HCT116 (cell line): Measurements from ENCODE around the gene ANAPC1. TPM values are rescaled to one million over a fixed set of nuclear protein-coding genes. Genes with fewer than 3 reads are reported as not detected.

Experiments
- ATAC-seq: fragments of 200-7000 bp; cut with Tn5 transposase; 2 replicates; pipeline ENCODE4 v1.9.1; 2020; ENCODE audit warnings: mild to moderate bottlenecking, moderate library complexity
- BruUV-seq: library from RNA; stranded (reverse); fragments of 400-500 nt; replicated peaks from 2 replicates; lab custom pipeline; 2021; lab: Mats Ljungman, UMichigan
- CTCF ChIA-PET: fragments of 300-600 bp; sonication (Branson Sonifier 250); formaldehyde crosslinking; loops from one replicate; lab custom pipeline; 2021; ENCODE audit warnings: antibody characterized with exemption; lab: Charles Lee
- POLR2A ChIA-PET: fragments of 300-600, 350-600 bp; sonication (Branson Sonifier 250); formaldehyde crosslinking; loops from one replicate; lab custom pipeline; 2021; ENCODE audit warnings: antibody characterized with exemption; lab: Charles Lee
- RAD21 ChIA-PET, 2 experiments: fragments of 300-600 bp; sonication (Branson Sonifier 250); formaldehyde crosslinking; loops; one replicate each; lab custom pipeline; 2023; ENCODE audit warnings: low total read pairs in 2 of 2; ENCODE audit not compliant: uncharacterized antibody in 2 of 2, unreplicated experiment in 2 of 2, low non-redundant PET in 1 of 2; lab: Charles Lee
- DNase-seq: peaks from one replicate; pipeline ENCODE4 v3.0.0-alpha.2; 2010; ENCODE audit warnings: low read depth, low spot score
- H2AFZ ChIP-seq: fragments of 200-600 bp; shearing (Covaris generic), sonication (generic); 2 replicates; pipeline ENCODE4 v1.6.1; 2017; ENCODE audit warnings: low read depth, mixed run types, mixed read lengths, antibody characterized with exemption, low read length; ENCODE audit not compliant: poor library complexity, severe bottlenecking
- H3K27ac ChIP-seq: 2 replicates; pipeline ENCODE4 v1.5.1; 2012; ENCODE audit warnings: low read depth, low read length
- H3K27me3 ChIP-seq: fragments of 200-600 bp; sonication (generic); 2 replicates; pipeline ENCODE4 v1.6.1; 2016; ENCODE audit warnings: mixed run types, low read length, mixed read lengths; ENCODE audit not compliant: insufficient read depth
- H3K36me3 ChIP-seq, 2 experiments: fragments of 200-500 bp in 1 of 2; fragments of 200-600 bp in 1 of 2; sonication (Bioruptor generic) in 1 of 2; sonication (generic) in 1 of 2; 2 replicates each; pipeline versions ENCODE4 v1.5.1 to v1.6.1; 2014 to 2016; ENCODE audit warnings: low read length in 2 of 2, inconsistent platforms in 1 of 2, mixed read lengths in 1 of 2, mixed run types in 1 of 2; ENCODE audit not compliant: insufficient read depth in 2 of 2, control insufficient read depth in 1 of 2
- H3K4me1 ChIP-seq, 2 experiments: fragments of 200-600 bp in 1 of 2; sonication (generic) in 1 of 2; 2 replicates each; pipeline versions ENCODE4 v1.5.1 to v1.6.1; 2012 to 2017; ENCODE audit warnings: low read length in 2 of 2, inconsistent platforms in 1 of 2, mild to moderate bottlenecking in 1 of 2, mixed read lengths in 1 of 2, mixed run types in 1 of 2, moderate library complexity in 1 of 2; ENCODE audit not compliant: insufficient read depth in 2 of 2, control insufficient read depth in 1 of 2
- H3K4me2 ChIP-seq: fragments of 200-600 bp; sonication (generic); 2 replicates; pipeline ENCODE4 v1.6.1; 2017; ENCODE audit warnings: mixed run types, low read length, mixed read lengths
- H3K4me3 ChIP-seq, 2 experiments: fragments of 200-600 bp in 1 of 2; sonication (generic) in 1 of 2; replicated peaks in 1 of 2; 2 replicates each; pipeline ENCODE4 v1.5.1; 2011 to 2016; ENCODE audit warnings: low read length in 2 of 2, control low read depth in 1 of 2, low read depth in 1 of 2, mild to moderate bottlenecking in 1 of 2, mixed read lengths in 1 of 2, mixed run types in 1 of 2
- H3K79me2 ChIP-seq: fragments of 200-600 bp; sonication (generic); 2 replicates; pipeline ENCODE4 v1.6.1; 2017; ENCODE audit warnings: mild to moderate bottlenecking, mixed run types, low read length, moderate library complexity, mixed read lengths; ENCODE audit not compliant: insufficient read depth
- H3K9ac ChIP-seq: fragments of 200-600 bp; sonication (generic); 2 replicates; pipeline ENCODE4 v1.6.1; 2016; ENCODE audit warnings: low read length, mixed read lengths
- H3K9me2 ChIP-seq: fragments of 200-600 bp; sonication (generic), shearing (Covaris generic); 2 replicates; pipeline ENCODE4 v1.6.1; 2017; ENCODE audit warnings: mixed run types, mild to moderate bottlenecking, moderate library complexity; ENCODE audit not compliant: insufficient read depth
- H3K9me3 ChIP-seq, 2 experiments: fragments of 200-500 bp in 1 of 2; fragments of 200-600 bp in 1 of 2; sonication (Bioruptor generic) in 1 of 2; sonication (generic) in 1 of 2; 2 replicates each; pipeline ENCODE4 v1.6.1; 2014 to 2017; ENCODE audit warnings: low read length in 2 of 2, mixed read lengths in 2 of 2, inconsistent platforms in 1 of 2, low read depth in 1 of 2, mild to moderate bottlenecking in 1 of 2, mixed run types in 1 of 2, moderate library complexity in 1 of 2; ENCODE audit not compliant: control insufficient read depth in 1 of 2, insufficient read depth in 1 of 2
- H4K20me1 ChIP-seq: fragments of 200-600 bp; sonication (generic), shearing (Covaris generic); 2 replicates; pipeline ENCODE4 v1.6.1; 2017; ENCODE audit warnings: mixed run types, mild to moderate bottlenecking, moderate library complexity; ENCODE audit not compliant: insufficient read depth
- CBX3 ChIP-seq: IDR thresholded peaks from 2 replicates; pipeline ENCODE4 v1.6.1; 2012; ENCODE audit warnings: low read depth
- CEBPB ChIP-seq: IDR thresholded peaks from 2 replicates; pipeline ENCODE4 v1.6.1; 2012; ENCODE audit warnings: low read depth
- CTCF ChIP-seq, 3 experiments: fragments of 200-600 bp in 1 of 3; sonication (generic) in 1 of 3; IDR thresholded peaks in 2 of 3; conservative IDR thresholded peaks in 1 of 3; 2 replicates each; pipeline ENCODE4 v1.5.1; 2012 to 2017; ENCODE audit warnings: low read depth in 2 of 3, low read length in 2 of 3, antibody characterized with exemption in 1 of 3, borderline replicate concordance in 1 of 3, control low read depth in 1 of 3, mild to moderate bottlenecking in 1 of 3, mixed read lengths in 1 of 3, mixed run types in 1 of 3, moderate library complexity in 1 of 3; ENCODE audit not compliant: insufficient read depth in 1 of 3
- EGR1 ChIP-seq: IDR thresholded peaks from 2 replicates; pipeline ENCODE4 v1.6.1; 2012; ENCODE audit warnings: low read depth
- ELF1 ChIP-seq: IDR thresholded peaks from 2 replicates; pipeline ENCODE4 v1.6.1; 2012; ENCODE audit warnings: low read depth, borderline replicate concordance
- EZH2 ChIP-seq: fragments of 200-600 bp; sonication (generic); IDR thresholded peaks from 2 replicates; pipeline ENCODE4 v1.6.1; 2017; ENCODE audit warnings: antibody characterized with exemption, mixed run types
- EZH2phosphoT487 ChIP-seq: fragments of 200-600 bp; IDR thresholded peaks from 2 replicates; pipeline ENCODE4 v1.6.1; 2018; ENCODE audit warnings: antibody characterized with exemption, borderline replicate concordance
- FOSL1 ChIP-seq: IDR thresholded peaks from 2 replicates; pipeline ENCODE4 v1.6.1; 2012; ENCODE audit warnings: low read depth
- MAX ChIP-seq: IDR thresholded peaks from 2 replicates; pipeline ENCODE4 v1.6.1; 2012
- POLR2A ChIP-seq: IDR thresholded peaks from 2 replicates; pipeline ENCODE4 v1.7.0; 2011; ENCODE audit warnings: borderline replicate concordance; ENCODE audit not compliant: insufficient read depth, insufficient read length; ENCODE audit errors: extremely low read depth
- POLR2AphosphoS5 ChIP-seq: IDR thresholded peaks from 2 replicates; pipeline ENCODE4 v1.6.1; 2011; ENCODE audit warnings: mild to moderate bottlenecking, low read depth, low read length, moderate library complexity
- RAD21 ChIP-seq: IDR thresholded peaks from 2 replicates; pipeline ENCODE4 v1.6.1; 2012; ENCODE audit warnings: low read depth, mild to moderate bottlenecking
- REST ChIP-seq: IDR thresholded peaks from 2 replicates; pipeline ENCODE4 v1.6.1; 2012; ENCODE audit warnings: low read depth
- SP1 ChIP-seq: IDR thresholded peaks from 2 replicates; pipeline ENCODE4 v1.6.1; 2012; ENCODE audit warnings: low read depth
- SRF ChIP-seq: IDR thresholded peaks from 2 replicates; pipeline ENCODE4 v1.6.1; 2012; ENCODE audit warnings: low read depth
- TCF7L2 ChIP-seq: IDR thresholded peaks from 2 replicates; pipeline ENCODE4 v1.7.0; 2011; ENCODE audit warnings: borderline replicate concordance, inconsistent platforms; ENCODE audit not compliant: insufficient read depth, insufficient read length; ENCODE audit errors: extremely low read depth
- YY1 ChIP-seq: IDR thresholded peaks from 2 replicates; pipeline ENCODE4 v1.6.1; 2011; ENCODE audit warnings: low read length, low read depth, moderate library complexity, mild to moderate bottlenecking; ENCODE audit not compliant: insufficient replicate concordance; ENCODE audit errors: extremely low read depth
- ZFX ChIP-seq: fragments of 450-650 bp; IDR thresholded peaks from 2 replicates; pipeline ENCODE4 v1.6.1; 2017
- ZNF274 ChIP-seq: fragments of 200-500 bp; sonication (Bioruptor generic); IDR thresholded peaks from 2 replicates; pipeline ENCODE4 v1.6.1; 2014; ENCODE audit warnings: mild to moderate bottlenecking, low read depth, low read length, inconsistent platforms
- intact Hi-C: fragments of 100-400 bp; cut with micrococcal nuclease; formaldehyde crosslinking; loops from 2 replicates; pipeline ENCODE4 v1.10.0; 2022
- total RNA-seq: library from RNA; stranded (reverse); gene quantifications from one replicate; pipeline ENCODE4 v1.2.1, GENCODE V29; 2021; ENCODE audit not compliant: unreplicated experiment

Gene ANAPC1
- total RNA-seq, 1 experiment from 2014 or later = 76.5 TPM

GRCh38 chr2:111932841-111933291 lies 48.9 kb upstream of the ANAPC1 start:
- H3K4me2 ChIP-seq = no peak overlapping the region
- no peaks in the 10 kb centered on the region for H3K79me2 ChIP-seq
- no peak overlapping the region for H3K9ac ChIP-seq
- ATAC-seq = no peak
- no peak for TF ChIP-seq CTCF (IDR thresholded peaks at IDR 0.05 in 2 of 3, conservative IDR thresholded peaks at IDR 0.05 in 1 of 3; ENCODE audit: borderline replicate concordance in 1 of 3, insufficient read depth in 1 of 3, low read depth in 2 of 3, low read length in 2 of 3)
- no peak for TF ChIP-seq REST
- no peak for TF ChIP-seq ZFX
- no peak for TF ChIP-seq RAD21
- no peak for TF ChIP-seq SRF
- TF ChIP-seq ZNF274 = no peak
- no peak for TF ChIP-seq SP1
- TF ChIP-seq EZH2 = no peak
- TF ChIP-seq ELF1 = no peak
- no peak for TF ChIP-seq FOSL1
- TF ChIP-seq POLR2A = no peak
- no peak for TF ChIP-seq EZH2phosphoT487
- TF ChIP-seq POLR2AphosphoS5 = no peak
- TF ChIP-seq YY1 = no peak
- TF ChIP-seq CEBPB = no peak
- TF ChIP-seq CBX3 = no peak
- no peak for TF ChIP-seq EGR1
- TF ChIP-seq TCF7L2 = no peak
- no peak for TF ChIP-seq MAX
- peaks cover 0 to 6% of the 10 kb centered on the region in 2 experiments; a peak in 2 of 4 replicates for H3K4me1 ChIP-seq
- no peak for DNase-seq
- POLR2A ChIA-PET = no interaction called here
- RAD21 ChIA-PET = no interaction called here
- no peaks in the 10 kb centered on the region for H3K36me3 ChIP-seq
- no peaks in the 10 kb centered on the region for H4K20me1 ChIP-seq
- H3K27ac ChIP-seq = no peak overlapping the region
- no peak overlapping the region for H3K4me3 ChIP-seq
- no peaks in the 10 kb centered on the region for H3K9me2 ChIP-seq
- no TSS peak for BruUV-seq
- H2AFZ ChIP-seq = no peak overlapping the region
- H3K9me3 ChIP-seq = no peaks in the 10 kb centered on the region
- intact Hi-C loops = no loop called here
- CTCF ChIA-PET = no interaction called here
- H3K27me3 ChIP-seq = no peaks in the 10 kb centered on the region
